Stomach (tissue), 9 donors: ENCODE measurements around the gene VSTM4. TPM values are rescaled to one million over a fixed set of nuclear protein-coding genes. Genes with fewer than 3 reads are reported as not detected.

Experiments used
- DNase-seq, 2 donors: peaks; one replicate each; pipeline versions ENCODE4 v3.0.0 to v3.0.0-alpha.2; 2013 to 2019
- H3K27ac ChIP-seq, 5 donors: fragments of 200-600 bp in 4 of 5; sonication (generic) in 4 of 5; one replicate each; pipeline ENCODE4 v1.5.1; 2013 to 2019; ENCODE audit warnings: mild to moderate bottlenecking in 1 of 5, moderate library complexity in 1 of 5
- H3K27me3 ChIP-seq, 3 donors: fragments of 200-600 bp; sonication (generic); one replicate each; pipeline ENCODE4 v1.5.1; 2017 to 2019; ENCODE audit warnings: mixed run types in 1 of 3
- H3K36me3 ChIP-seq, 4 donors: fragments of 200-600 bp; sonication (generic); 1 replicate in 3 of 4; 2 replicates in 1 of 4; pipeline ENCODE4 v1.5.1; 2016 to 2019
- H3K4me1 ChIP-seq, 4 donors: fragments of 200-600 bp; sonication (generic); one replicate each; pipeline ENCODE4 v1.5.1; 2016 to 2019
- H3K4me3 ChIP-seq, 4 donors: fragments of 200-600 bp; sonication (generic) in 3 of 4; one replicate each; pipeline ENCODE4 v1.5.1; 2016 to 2019; ENCODE audit warnings: mild to moderate bottlenecking in 1 of 4
- H3K9me3 ChIP-seq, 4 donors: fragments of 200-600 bp; sonication (generic); one replicate each; pipeline ENCODE4 v1.5.1; 2016 to 2019
- EP300 ChIP-seq: sonication (generic); formaldehyde crosslinking; IDR thresholded peaks from one replicate; pipeline ENCODE4 v1.6.1; 2017; ENCODE audit warnings: antibody characterized with exemption
- POLR2A ChIP-seq, 4 donors: fragments of 450-650 bp; IDR thresholded peaks; one replicate each; pipeline ENCODE4 v1.6.1; 2016; ENCODE audit warnings: antibody characterized with exemption in 4 of 4, control low read depth in 2 of 4, mild to moderate bottlenecking in 1 of 4, moderate library complexity in 1 of 4
- POLR2AphosphoS5 ChIP-seq, 3 donors: sonication (generic); formaldehyde crosslinking; IDR thresholded peaks; one replicate each; pipeline ENCODE4 v1.6.1; 2016; ENCODE audit warnings: antibody characterized with exemption in 3 of 3
- WGBS, 5 donors: extraction: QIAGEN DNeasy Blood & Tissue Kit in 3 of 5; methylation state at CpG; one replicate each; pipeline versions ENCODE4 v1.1.5 to v1.1.7; 2013 to 2018; 5-methylcytosine and 5-hydroxymethylcytosine counted together
- intact Hi-C: fragments of 100-400 bp; cut with DNase I; formaldehyde crosslinking; loops from one replicate; pipeline ENCODE4 v1.15.1; 2023; ENCODE audit warnings: low total_unique reads
- polyA plus RNA-seq, 3 donors: library from polyadenylated mRNA; stranded (reverse); fragments of 200-250 nt; gene quantifications; one replicate each; pipeline ENCODE4 v1.2.3, GENCODE V29; 2013
- total RNA-seq, 5 donors: library from RNA; depleted of rRNA; stranded (reverse); fragments of >200 nt; gene quantifications; one replicate each; pipeline versions ENCODE4 v1.1.0 to v1.2.3, GENCODE V29; 2014 to 2016
- TF ChIP-seq, protein P1 (sequence below), 7 experiments: fragments of 450-650 bp in 4 of 7; fragments of 200-600 bp in 3 of 7; sonication (generic) in 3 of 7; IDR thresholded peaks; one replicate each; pipeline ENCODE4 v1.5.1; 2016 to 2019; ENCODE audit warnings: antibody characterized with exemption in 7 of 7, control low read depth in 2 of 7, mild to moderate bottlenecking in 1 of 7
- donor health status: healthy with polysubstance abuse.
- donor health status: Bipolar disorder and iron deficiency.
- donor health status: healthy.

VSTM4 gene
- total and polyA plus RNA-seq, 8 donors = 0.58 to 23.1 (median 3.0) TPM

- Histone ChIP-seq H3K4me3 (no peak overlapping the region), H3K27ac (no peak overlapping the region), H3K27me3 (peaks cover 0 to 8% (median 0%) of the 10 kb centered on the region in 3 donors), H3K36me3 (no peaks in the 10 kb centered on the region), H3K4me1 (peaks cover 0 to 5% (median 0%) of the 10 kb centered on the region in 4 donors), H3K9me3 (no peaks in the 10 kb centered on the region)
- TF ChIP-seq POLR2AphosphoS5 (IDR thresholded peaks at IDR 0.05) = no peak
- intact Hi-C loops = no loop called here
- DNase-seq = no peak
- WGBS, 5 donors = 83 to 95% (median 88%) methylated on average over 1 of the region's 1 CpG
Measured at GRCh38 chr10:49129376-49129775, 14.1 kb upstream of the VSTM4 start.

DNA sequence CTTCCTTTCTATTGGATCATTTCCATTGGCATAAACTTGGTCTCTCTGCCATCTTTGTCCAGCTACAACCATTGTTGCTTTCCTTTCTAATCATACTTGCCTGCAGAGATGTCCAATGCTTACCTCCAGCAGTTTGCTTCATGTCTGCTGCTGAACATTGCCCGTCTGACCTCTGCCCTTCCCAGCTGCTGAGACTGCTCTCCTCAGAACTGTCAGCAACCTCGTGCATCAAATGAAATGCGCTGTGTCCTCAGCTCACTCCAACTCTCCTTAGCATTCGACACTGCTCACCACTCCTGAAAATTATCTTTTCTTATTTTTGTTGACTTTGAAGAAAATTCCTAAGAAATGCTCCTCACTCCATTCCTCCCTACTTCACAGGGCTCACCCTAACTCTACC lies 13.5 kb upstream of the VSTM4 start:
- intact Hi-C loops = no loop called here
- Histone ChIP-seq H3K4me1 (peaks cover 0 to 5% (median 0%) of the 10 kb centered on the region in 4 donors), H3K9me3 (no peaks in the 10 kb centered on the region), H3K27ac (no peak overlapping the region), H3K27me3 (peaks cover 0 to 8% (median 0%) of the 10 kb centered on the region in 3 donors), H3K36me3 (no peaks in the 10 kb centered on the region), H3K4me3 (no peak overlapping the region)
- WGBS, 5 donors = 70 to 80% (median 74%) methylated on average over 4 of the region's 4 CpGs
- TF ChIP-seq POLR2A (IDR thresholded peaks at IDR 0.05) (no peak), POLR2AphosphoS5 (IDR thresholded peaks at IDR 0.05) (no peak), EP300 (no peak)
- TF ChIP-seq, protein P1, sequence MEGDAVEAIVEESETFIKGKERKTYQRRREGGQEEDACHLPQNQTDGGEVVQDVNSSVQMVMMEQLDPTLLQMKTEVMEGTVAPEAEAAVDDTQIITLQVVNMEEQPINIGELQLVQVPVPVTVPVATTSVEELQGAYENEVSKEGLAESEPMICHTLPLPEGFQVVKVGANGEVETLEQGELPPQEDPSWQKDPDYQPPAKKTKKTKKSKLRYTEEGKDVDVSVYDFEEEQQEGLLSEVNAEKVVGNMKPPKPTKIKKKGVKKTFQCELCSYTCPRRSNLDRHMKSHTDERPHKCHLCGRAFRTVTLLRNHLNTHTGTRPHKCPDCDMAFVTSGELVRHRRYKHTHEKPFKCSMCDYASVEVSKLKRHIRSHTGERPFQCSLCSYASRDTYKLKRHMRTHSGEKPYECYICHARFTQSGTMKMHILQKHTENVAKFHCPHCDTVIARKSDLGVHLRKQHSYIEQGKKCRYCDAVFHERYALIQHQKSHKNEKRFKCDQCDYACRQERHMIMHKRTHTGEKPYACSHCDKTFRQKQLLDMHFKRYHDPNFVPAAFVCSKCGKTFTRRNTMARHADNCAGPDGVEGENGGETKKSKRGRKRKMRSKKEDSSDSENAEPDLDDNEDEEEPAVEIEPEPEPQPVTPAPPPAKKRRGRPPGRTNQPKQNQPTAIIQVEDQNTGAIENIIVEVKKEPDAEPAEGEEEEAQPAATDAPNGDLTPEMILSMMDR (IDR thresholded peaks at IDR 0.05) = no peak
- no peak for DNase-seq

- intact Hi-C loops = no loop called here
- H3K27ac ChIP-seq = no peak overlapping the region
- DNase-seq = no peak
- 77 to 90% (median 86%) methylated on average over 7 of the region's 7 CpGs for WGBS, 5 donors
- no peak for TF ChIP-seq POLR2AphosphoS5 (IDR thresholded peaks at IDR 0.05)
- TF ChIP-seq, protein P1 (IDR thresholded peaks at IDR 0.05) = no peak
- TF ChIP-seq POLR2A (IDR thresholded peaks at IDR 0.05) = no peak
- no peak for TF ChIP-seq EP300
- no peaks in the 10 kb centered on the region for H3K27me3 ChIP-seq
- no peak overlapping the region for H3K4me3 ChIP-seq
- H3K4me1 ChIP-seq = no peaks in the 10 kb centered on the region
- H3K36me3 ChIP-seq = no peaks in the 10 kb centered on the region
- H3K9me3 ChIP-seq = no peaks in the 10 kb centered on the region
Measured at GRCh38 chr10:49123981-49124950, 8.9 kb upstream of the VSTM4 start.

DNA sequence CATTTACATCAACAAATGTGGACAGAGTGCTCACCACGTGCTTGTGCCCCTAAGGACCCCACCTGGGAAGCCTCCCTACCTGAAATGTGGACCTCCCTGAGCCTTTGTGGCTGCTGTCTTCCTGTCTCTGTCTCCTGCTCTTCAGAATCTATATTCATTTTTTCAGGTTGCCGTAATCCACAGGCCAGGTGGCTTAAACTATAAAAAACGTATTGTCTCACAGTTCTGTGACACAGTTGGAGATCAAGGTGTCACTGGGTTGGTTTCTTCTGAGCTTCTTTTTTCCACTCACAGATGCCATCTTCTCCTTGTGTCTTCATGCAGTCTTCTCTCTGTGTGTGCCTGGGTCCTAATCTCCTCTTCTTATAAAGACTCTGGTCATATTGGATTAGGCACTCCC lies 5.6 kb upstream of the VSTM4 start:
- Histone ChIP-seq H3K9me3 (no peaks in the 10 kb centered on the region), H3K27ac (no peak overlapping the region), H3K36me3 (no peaks in the 10 kb centered on the region), H3K27me3 (peaks cover 0 to 6% (median 0%) of the 10 kb centered on the region in 3 donors), H3K4me3 (no peak overlapping the region), H3K4me1 (peaks cover 0 to under 1% (median 0%) of the 10 kb centered on the region in 4 donors)
- DNase-seq = no peak
- intact Hi-C loops = no loop called here
- WGBS, 5 donors = 66 to 77% (median 74%) methylated on average over 3 of the region's 3 CpGs
- no peak for TF ChIP-seq EP300
- TF ChIP-seq, protein P1 (IDR thresholded peaks at IDR 0.05) = no peak

GRCh38 chr10:49119746-49120145 lies 4.4 kb upstream of the VSTM4 start:
- DNase-seq = no peak
- intact Hi-C loops = no loop called here
- 44 to 52% (median 48%) methylated on average over 3 of the region's 3 CpGs for WGBS, 5 donors

More at GRCh38 chr10:49119746-49120145, 4.4 kb upstream of the VSTM4 start:
- Histone ChIP-seq H3K27me3 (peaks cover 0 to 15% (median 4%) of the 10 kb centered on the region in 3 donors), H3K4me1 (peaks cover 0 to 5% (median 0%) of the 10 kb centered on the region in 4 donors), H3K27ac (no peak overlapping the region), H3K4me3 (no peak overlapping the region), H3K9me3 (no peaks in the 10 kb centered on the region), H3K36me3 (no peaks in the 10 kb centered on the region)
- TF ChIP-seq POLR2AphosphoS5 (IDR thresholded peaks at IDR 0.05) (no peak), EP300 (no peak)
- TF ChIP-seq, protein P1 (IDR thresholded peaks at IDR 0.05) = no peak
